ENCODE measurements around the gene CD1E.
"Not testable (repeated sequence)": the region's sequence is repeated elsewhere in the genome, so short reads cannot be mapped to it uniquely, and the experiment has no call there.

The CD1E gene

DNA sequence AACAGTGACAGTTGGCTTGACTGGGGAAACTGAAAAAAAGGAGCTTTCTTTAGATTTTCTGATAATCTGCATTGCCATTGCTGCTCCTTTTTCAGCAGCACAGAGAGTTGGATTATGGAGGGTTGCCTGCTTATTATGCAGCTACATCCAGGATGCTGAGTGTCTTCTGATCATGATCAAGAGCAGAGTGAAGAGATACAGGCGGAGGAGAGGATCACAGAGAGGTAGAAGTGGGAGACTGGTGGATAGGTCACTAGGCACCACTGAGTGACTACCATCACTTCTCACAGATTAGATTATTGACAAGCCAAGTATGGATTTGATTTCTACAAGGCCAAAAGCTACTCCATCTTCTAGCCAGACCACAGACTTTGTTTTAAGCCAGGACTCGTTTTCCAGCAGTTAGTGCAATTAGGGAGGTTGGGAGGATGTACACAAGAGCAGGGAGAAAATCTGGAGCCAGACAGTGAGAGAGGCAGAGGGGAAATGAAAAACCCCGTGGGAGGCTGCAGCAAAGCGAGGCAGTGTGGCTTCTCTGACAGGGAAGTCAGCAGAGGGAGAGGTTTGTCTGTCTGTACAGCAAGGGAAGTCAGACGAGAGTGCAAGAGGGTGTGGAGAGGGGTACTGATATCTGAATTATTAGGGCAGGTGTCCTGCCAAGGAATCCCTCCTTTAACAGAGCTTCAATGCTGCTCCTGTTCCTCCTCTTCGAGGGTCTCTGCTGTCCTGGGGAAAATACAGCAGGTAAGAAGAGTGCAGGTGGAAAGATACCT is at the start of gene CD1E:
TSS of gene CD1E (plus strand) at position 592 of the 773 bp plus-strand sequence. CDS start at position 687, 95 bp downstream.
- no peak for DNase-seq (ENCODE audit: low read depth)

DNA sequence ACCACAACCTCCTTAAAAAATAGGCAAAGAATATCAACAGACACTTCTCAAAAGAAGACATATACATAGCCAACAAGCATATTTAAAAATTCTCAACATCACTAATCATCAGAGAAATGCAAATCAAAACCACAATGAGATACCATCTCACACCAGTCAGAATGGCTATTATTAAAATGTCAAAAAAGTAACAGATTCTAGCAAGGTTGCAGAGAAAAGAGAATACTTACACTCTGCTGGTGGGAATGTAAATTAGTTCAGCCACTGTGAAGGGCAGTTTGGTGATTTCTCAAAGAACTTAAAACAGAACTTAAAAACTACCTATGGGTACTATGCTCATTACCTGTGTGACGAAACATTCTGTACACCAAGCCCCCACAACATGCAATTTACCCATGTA is 43.1 kb upstream of the CD1E start:
- DNase-seq (ENCODE audit: low read depth), result no peak

GRCh38 chr1:158311066-158311465 is 42.6 kb upstream of the CD1E start:
- DNase-seq (ENCODE audit: low read depth), result no peak

DNA sequence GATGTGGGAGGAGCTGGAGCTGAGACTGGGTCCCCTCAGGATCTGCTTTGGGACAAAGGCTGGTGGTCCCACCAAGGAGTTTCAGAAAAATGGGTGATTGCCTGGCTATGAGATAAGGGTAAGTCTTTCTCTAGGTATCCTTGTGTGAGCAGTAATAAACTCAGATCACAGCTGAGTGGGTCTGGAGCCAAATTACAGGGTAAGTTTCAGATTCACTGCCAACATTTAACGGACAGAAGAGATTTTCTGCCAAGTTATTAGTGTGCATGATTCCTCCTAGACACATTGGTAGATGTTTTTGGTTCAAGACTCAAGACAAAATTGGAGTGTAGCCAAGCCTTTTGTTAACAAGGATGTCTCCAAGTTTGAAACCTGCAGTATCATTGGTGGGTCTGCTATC is 29.8 kb upstream of the CD1E start:
- no peak for DNase-seq (ENCODE audit: low read depth)

GRCh38 chr1:158324395-158324794 is 29.3 kb upstream of the CD1E start:
- no peak for DNase-seq (ENCODE audit: low read depth)

- no peak for DNase-seq (ENCODE audit: low read depth)
These were observed 26.2 kb upstream of the CD1E start for GRCh38 chr1:158327481-158327880.

- DNase-seq (ENCODE audit: low read depth), result no peak
These were observed 25.3 kb upstream of the CD1E start for GRCh38 chr1:158328426-158328825.

GRCh38 chr1:158329300-158329699 is 24.4 kb upstream of the CD1E start:
- DNase-seq (ENCODE audit: low read depth), result no peak

DNA sequence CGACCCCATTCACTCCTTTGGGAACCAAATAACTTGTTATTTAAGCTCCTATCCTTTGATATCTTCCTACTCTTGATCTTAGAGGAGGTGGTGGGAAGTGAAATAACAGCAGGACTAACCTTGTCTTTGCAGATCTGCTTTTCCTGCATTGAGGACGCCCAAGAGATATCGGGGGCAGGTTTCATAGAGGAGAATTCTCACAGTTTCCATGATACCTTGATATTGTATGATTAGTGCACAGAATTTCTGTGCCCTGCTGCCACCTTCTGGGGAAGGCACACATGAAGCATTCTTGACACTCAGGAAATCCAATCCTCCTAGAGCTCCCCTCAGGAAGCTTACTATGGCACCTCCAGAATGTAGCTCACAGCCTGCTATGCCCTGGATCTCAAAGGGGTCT is 24.0 kb upstream of the CD1E start:
- DNase-seq (ENCODE audit: low read depth), result no peak

DNA sequence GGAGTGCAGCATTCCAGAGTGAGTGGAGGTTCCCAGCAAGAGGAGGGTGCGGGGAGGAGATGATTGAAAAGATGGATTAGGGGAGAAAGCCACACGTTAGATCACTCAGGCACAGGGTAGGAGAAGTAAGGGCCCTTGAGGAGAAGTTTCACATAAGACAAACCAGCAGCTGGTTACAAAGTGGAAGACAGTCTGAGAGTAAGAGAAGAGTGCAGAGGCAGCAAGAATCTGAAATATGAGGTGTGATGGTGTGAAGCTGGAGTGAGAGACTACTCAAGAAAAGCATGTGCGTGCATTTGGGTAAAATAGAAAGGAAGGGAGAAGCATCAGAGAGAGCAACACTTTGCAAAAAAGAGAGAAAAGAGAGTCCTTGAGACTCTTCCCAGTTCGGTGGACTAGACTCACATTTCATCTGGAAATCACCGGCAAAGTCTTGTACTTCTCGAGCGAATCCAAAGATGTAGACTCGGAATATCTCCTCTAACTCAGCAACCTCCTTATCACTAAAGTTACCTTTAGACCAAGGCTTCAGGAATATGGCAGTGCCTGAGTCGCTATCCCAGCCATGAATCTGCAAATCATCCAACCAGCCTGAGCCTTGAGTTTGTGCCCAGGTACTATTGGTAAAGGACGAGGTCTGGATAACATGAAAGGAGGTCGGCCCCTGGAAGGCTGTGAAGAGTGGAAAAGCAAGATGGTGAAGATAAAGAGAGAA is 23.1 kb upstream of the CD1E start:
- DNase-seq (ENCODE audit: low read depth), result no peak

- no peak for DNase-seq (ENCODE audit: low read depth)
These were observed 22.6 kb upstream of the CD1E start for GRCh38 chr1:158331106-158331425.

DNA sequence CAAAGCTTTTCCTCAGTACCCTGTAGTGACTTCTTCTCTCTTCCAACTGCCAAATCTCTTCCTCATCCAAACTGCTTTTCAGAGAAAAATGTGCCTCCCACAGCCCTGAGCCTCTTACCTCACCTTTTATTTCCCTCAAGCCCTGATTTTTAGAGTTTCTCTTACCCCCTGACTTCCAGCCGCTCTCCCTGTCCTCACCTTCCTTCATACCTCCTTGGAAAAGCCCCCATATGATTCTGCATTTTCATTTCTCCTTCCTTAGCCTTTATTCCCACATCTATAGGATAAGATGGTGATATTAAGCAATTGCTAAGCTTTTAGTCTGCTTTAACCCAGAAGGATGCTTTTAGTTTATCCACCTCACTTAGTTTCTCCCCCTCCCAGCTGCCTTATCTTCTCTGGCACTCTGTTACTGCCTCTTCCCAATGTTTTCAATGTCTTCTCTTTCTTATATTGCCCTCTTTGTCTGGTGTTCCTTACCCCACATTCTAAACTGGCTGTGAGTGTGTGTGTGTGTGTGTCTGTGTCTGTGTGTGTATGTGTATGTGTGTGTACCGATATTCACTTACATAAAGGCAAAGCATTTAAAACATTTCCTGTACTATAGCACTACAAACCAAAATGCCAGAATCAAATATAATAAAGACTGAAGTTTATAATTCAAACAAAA is 22.1 kb upstream of the CD1E start, which contains the start of gene CD1B:
TSS of gene CD1B (minus strand) at position 51 of the 670 bp plus-strand sequence. CDS start 108 bp downstream, outside the sequence.
- DNase-seq (ENCODE audit: low read depth), result no peak

DNA sequence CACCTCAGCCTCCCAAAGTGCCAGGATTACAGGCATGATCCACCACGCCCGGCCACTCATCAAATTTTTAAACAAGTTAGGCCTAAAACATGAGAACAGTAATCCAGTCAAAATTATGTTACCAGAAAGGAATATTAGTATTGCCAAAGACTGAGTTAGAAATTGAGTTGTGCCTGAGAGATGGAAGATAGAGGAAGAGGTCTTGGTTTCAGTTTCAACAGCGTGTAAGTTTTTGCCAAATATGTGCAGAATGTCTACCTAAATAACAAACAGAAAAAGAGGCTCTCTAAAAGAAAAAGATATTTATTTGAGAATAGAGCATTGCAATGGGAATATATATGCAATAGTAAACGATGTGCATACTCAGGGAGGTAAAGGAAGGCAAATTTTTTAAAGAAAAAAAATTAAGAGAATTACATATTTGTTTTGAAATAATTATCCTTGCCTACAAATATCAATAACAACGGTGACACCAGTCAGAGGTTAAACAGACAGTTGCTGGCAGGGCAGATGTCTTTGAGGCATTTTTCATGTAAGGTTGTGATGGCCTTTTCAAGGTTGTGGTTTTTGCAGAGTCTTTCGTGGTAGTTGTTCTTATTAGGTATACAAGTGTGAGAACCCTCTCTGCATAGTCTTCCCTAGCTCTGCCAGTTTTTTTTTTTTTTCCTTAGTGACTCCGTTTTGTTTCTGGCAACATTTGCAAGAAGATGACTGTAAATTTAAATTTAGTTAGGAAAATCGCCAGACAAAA is 20.1 kb upstream of the CD1E start:
- no peak for DNase-seq (ENCODE audit: low read depth)

GRCh38 chr1:158334526-158335212 is 19.0 kb upstream of the CD1E start:
- DNase-seq (ENCODE audit: low read depth), result no peak

- DNase-seq (ENCODE audit: low read depth), result no peak
These were observed 18.5 kb upstream of the CD1E start for GRCh38 chr1:158335213-158335532.

- DNase-seq (ENCODE audit: low read depth), result not testable (repeated sequence)
These were observed 17.3 kb upstream of the CD1E start for GRCh38 chr1:158336413-158336812.

DNA sequence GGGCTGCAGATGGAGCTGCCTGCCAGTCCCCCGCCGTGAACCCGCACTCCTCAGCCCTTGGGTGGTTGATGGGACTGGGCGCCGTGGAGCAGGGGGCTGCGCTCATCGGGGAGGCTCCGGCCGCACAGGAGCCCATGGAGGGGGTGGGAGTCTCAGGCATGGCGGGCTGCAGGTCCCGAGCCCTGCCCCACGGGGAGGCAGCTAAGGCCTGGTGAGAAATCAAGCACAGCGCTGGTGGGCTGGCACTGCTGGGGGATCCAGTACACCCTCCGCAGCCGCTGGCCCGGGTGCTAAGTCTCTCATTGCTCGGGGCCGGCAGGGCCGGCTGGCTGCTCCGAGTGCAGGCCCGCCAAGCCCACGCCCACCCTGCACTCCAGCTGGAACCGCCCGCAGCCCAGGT is 4.7 kb upstream of the CD1E start:
- not testable (repeated sequence) for DNase-seq (ENCODE audit: low read depth)

DNA sequence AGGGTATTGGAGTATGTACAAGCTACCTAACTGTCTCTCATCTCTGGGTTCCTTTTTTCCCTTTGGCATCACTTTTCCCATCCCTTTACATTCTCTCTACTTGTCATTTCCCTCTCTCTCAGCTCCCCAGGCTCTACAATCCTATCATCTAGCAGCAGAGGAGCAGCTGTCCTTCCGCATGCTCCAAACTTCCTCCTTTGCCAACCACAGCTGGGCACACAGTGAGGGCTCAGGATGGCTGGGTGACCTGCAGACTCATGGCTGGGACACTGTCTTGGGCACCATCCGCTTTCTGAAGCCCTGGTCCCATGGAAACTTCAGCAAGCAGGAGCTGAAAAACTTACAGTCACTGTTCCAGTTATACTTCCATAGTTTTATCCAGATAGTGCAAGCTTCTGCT is 561 bp downstream of the CD1E start:
- DNase-seq (ENCODE audit: low read depth), result no peak

DNA sequence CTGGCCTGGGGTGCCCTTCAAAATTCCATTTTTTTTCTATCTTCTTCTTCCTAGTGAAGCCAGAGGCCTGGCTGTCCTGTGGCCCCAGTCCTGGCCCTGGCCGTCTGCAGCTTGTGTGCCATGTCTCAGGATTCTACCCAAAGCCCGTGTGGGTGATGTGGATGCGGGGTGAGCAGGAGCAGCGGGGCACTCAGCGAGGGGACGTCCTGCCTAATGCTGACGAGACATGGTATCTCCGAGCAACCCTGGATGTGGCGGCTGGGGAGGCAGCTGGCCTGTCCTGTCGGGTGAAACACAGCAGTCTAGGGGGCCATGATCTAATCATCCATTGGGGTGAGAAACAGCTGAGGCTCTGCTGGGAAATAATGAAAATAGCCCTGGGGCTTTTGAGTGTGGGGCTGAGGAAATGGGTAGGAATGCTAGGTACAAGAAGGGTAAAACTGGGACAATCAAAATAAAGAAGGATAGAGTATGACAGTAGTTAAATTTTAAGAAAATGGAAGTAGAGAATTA is 2.1 kb downstream of the CD1E start:
- DNase-seq (ENCODE audit: low read depth), result no peak

- no peak for DNase-seq (ENCODE audit: low read depth)
These were observed 2.9 kb downstream of the CD1E start for GRCh38 chr1:158356616-158357015.

DNA sequence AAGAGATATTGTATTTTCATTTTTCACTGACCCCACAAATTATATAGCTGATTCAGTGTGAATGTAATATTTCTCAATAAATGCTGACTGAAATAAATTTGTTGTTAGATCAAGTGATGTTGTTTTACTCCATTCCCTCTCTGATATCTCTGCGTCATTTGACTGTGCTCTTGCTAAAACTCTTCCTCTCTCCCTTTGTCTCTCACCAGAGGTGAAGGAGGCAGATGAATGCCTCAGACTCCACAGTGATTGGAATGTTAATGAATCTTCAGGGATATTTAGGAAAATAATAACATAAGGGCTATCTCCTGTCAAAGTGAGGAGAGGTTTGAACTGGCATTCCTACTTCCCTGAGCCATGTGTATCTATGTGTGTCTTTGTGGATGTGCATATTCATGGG is 3.7 kb downstream of the CD1E start:
- DNase-seq (ENCODE audit: low read depth), result no peak

- no peak for DNase-seq (ENCODE audit: low read depth)
These were observed 8.8 kb downstream of the CD1E start for GRCh38 chr1:158362482-158362881.
